HL-60/S4 treated with phorbol 12-myristate 13-acetate at 8.2 ng/mL for 4 days and 3 days (cell line): ENCODE measurements around the gene AUNIP.

Experiments used
- in situ Hi-C: fragments of 300-500 bp; cut with MboI; formaldehyde crosslinking; loops from 2 replicates; pipeline ENCODE4 v1.15.0; 2022; ENCODE audit warnings: low sequenced_read_pairs

Gene AUNIP

GRCh38 chr1:25811384-25812082, 47.7 kb downstream of the AUNIP start:
- in situ Hi-C loops, result no loop called here

- in situ Hi-C loops, result no loop called here
These were observed 48.6 kb downstream of the AUNIP start for GRCh38 chr1:25810341-25811299.

GRCh38 chr1:25809929-25810328, 49.3 kb downstream of the AUNIP start:
- in situ Hi-C loops, result no loop called here

- in situ Hi-C loops, result no loop called here
These were observed 49.9 kb downstream of the AUNIP start for GRCh38 chr1:25809283-25809926.

- in situ Hi-C loops, result no loop called here
These were observed 50.6 kb downstream of the AUNIP start for GRCh38 chr1:25808481-25809244.

- in situ Hi-C loops, result no loop called here
These were observed 51.5 kb downstream of the AUNIP start for GRCh38 chr1:25807480-25808390.

GRCh38 chr1:25806418-25806817, 52.8 kb downstream of the AUNIP start:
- in situ Hi-C loops, result no loop called here

GRCh38 chr1:25805863-25806225, 53.4 kb downstream of the AUNIP start:
- in situ Hi-C loops, result no loop called here

- in situ Hi-C loops, result no loop called here
These were observed 54.0 kb downstream of the AUNIP start for GRCh38 chr1:25804964-25805862.

GRCh38 chr1:25804244-25804963, 54.9 kb downstream of the AUNIP start:
- in situ Hi-C loops, result no loop called here

GRCh38 chr1:25803368-25803767, 55.9 kb downstream of the AUNIP start:
- in situ Hi-C loops, result no loop called here

- in situ Hi-C loops, result no loop called here
These were observed 56.3 kb downstream of the AUNIP start for GRCh38 chr1:25802915-25803314.

- in situ Hi-C loops, result no loop called here
These were observed 58.4 kb downstream of the AUNIP start for GRCh38 chr1:25800703-25801377.

GRCh38 chr1:25799935-25800702, 59.1 kb downstream of the AUNIP start, which contains the start of gene SELENON:
SELENON (plus strand) TSS chr1:25800193; CDS start chr1:25800231, 38 bp downstream.
- in situ Hi-C loops, result no loop called here

GRCh38 chr1:25799352-25799934, 59.8 kb downstream of the AUNIP start:
- in situ Hi-C loops, result no loop called here

GRCh38 chr1:25798666-25799351, 60.4 kb downstream of the AUNIP start:
- in situ Hi-C loops, result no loop called here
